Endothelial cell of umbilical vein (primary cell): ENCODE measurements around the gene MBD3. TPM values are rescaled to one million over a fixed set of nuclear protein-coding genes. Genes with fewer than 3 reads are reported as not detected.

Experiments
- BruUV-seq: library from RNA; stranded (reverse); fragments of 400-500 nt; replicated peaks from 2 replicates; lab custom pipeline; 2021; lab: Mats Ljungman, UMichigan
- CTCF ChIA-PET: fragments of 300-600, 350-600 bp; sonication (Branson Sonifier 250); formaldehyde crosslinking; loops from one replicate; lab custom pipeline; 2021; ENCODE audit warnings: antibody characterized with exemption, inconsistent platforms; lab: Charles Lee
- POLR2A ChIA-PET: fragments of 300-600, 350-600 bp; sonication (Branson Sonifier 250); formaldehyde crosslinking; loops from one replicate; lab custom pipeline; 2021; ENCODE audit warnings: antibody characterized with exemption, inconsistent platforms; lab: Charles Lee
- DNase-seq: peaks from one replicate; pipeline ENCODE4 v3.0.0-alpha.2; 2011; ENCODE audit warnings: low read depth, low spot score
- FAIRE-seq: peaks from 2 replicates; lab custom pipeline; 2011; peaks lifted over from hg19 to GRCh38; lab: Jason Lieb, UNC
- H2AFZ ChIP-seq: 2 replicates; pipeline ENCODE4 v1.6.0; 2012; ENCODE audit warnings: low read depth, low read length, control low read depth, inconsistent platforms
- H3K27ac ChIP-seq: 2 replicates; pipeline ENCODE4 v1.5.1; 2011; ENCODE audit warnings: low read depth, mild to moderate bottlenecking, control low read depth, low read length, moderate library complexity; ENCODE audit not compliant: insufficient read depth
- H3K27me3 ChIP-seq, 2 experiments: 2 replicates each; pipeline versions ENCODE4 v1.6.0 to v1.6.1; 2011; ENCODE audit warnings: low read length in 2 of 2, mixed read lengths in 1 of 2; ENCODE audit not compliant: control insufficient read depth in 2 of 2, insufficient read depth in 2 of 2
- H3K36me3 ChIP-seq, 2 experiments: 2 replicates in 1 of 2; 3 replicates in 1 of 2; pipeline ENCODE4 v1.5.1; 2011; ENCODE audit warnings: low read length in 2 of 2, mild to moderate bottlenecking in 1 of 2, moderate library complexity in 1 of 2; ENCODE audit not compliant: control insufficient read depth in 2 of 2, insufficient read depth in 2 of 2; ENCODE audit errors: extremely low read depth in 1 of 2
- H3K4me1 ChIP-seq: 3 replicates; pipeline ENCODE4 v1.5.1; 2011; ENCODE audit warnings: mild to moderate bottlenecking, low read length; ENCODE audit not compliant: control insufficient read depth, insufficient read depth; ENCODE audit errors: extremely low read depth
- H3K4me2 ChIP-seq: 2 replicates; pipeline ENCODE4 v1.6.1; 2011; ENCODE audit warnings: low read length, control low read depth, mixed read lengths; ENCODE audit not compliant: insufficient read depth
- H3K4me3 ChIP-seq, 3 experiments: fragments of 200-600 bp in 1 of 3; sonication (generic), shearing (Covaris generic) in 1 of 3; replicated peaks in 1 of 3; 2 replicates each; pipeline ENCODE4 v1.5.1; 2011 to 2016; ENCODE audit warnings: control low read depth in 3 of 3, low read length in 3 of 3, mild to moderate bottlenecking in 2 of 3, inconsistent platforms in 1 of 3, low read depth in 1 of 3, moderate library complexity in 1 of 3; ENCODE audit not compliant: insufficient read depth in 1 of 3
- H3K79me2 ChIP-seq: 2 replicates; pipeline ENCODE4 v1.6.0; 2012; ENCODE audit warnings: low read length, inconsistent platforms; ENCODE audit not compliant: control insufficient read depth, insufficient read depth
- H3K9ac ChIP-seq: replicated peaks from 2 replicates; pipeline ENCODE3; 2011; ENCODE audit warnings: low read length, control low read depth; ENCODE audit not compliant: insufficient read depth; ENCODE audit errors: extremely low read depth
- H3K9me1 ChIP-seq: replicated peaks from 3 replicates; pipeline ENCODE4 v1.6.0; 2011; ENCODE audit warnings: mild to moderate bottlenecking, low read length; ENCODE audit not compliant: control insufficient read depth, insufficient read depth; ENCODE audit errors: extremely low read depth
- H3K9me3 ChIP-seq: replicated peaks from 2 replicates; pipeline ENCODE4 v1.5.1; 2012; ENCODE audit warnings: low read length, inconsistent platforms; ENCODE audit not compliant: control insufficient read depth, insufficient read depth
- H4K20me1 ChIP-seq: replicated peaks from 2 replicates; pipeline ENCODE3; 2011; ENCODE audit warnings: mild to moderate bottlenecking, low read length; ENCODE audit not compliant: control insufficient read depth, insufficient read depth; ENCODE audit errors: extremely low read depth
- CTCF ChIP-seq, 2 donors: IDR thresholded peaks; 1 replicate in 1 of 2; 2 replicates in 1 of 2; pipeline ENCODE4 v1.5.1; 2011; ENCODE audit warnings: low read length in 2 of 2, mild to moderate bottlenecking in 2 of 2, moderate library complexity in 2 of 2, control low read depth in 1 of 2, inconsistent platforms in 1 of 2, low read depth in 1 of 2; ENCODE audit not compliant: insufficient read depth in 1 of 2; ENCODE audit errors: extremely low read depth in 1 of 2
- EZH2 ChIP-seq: IDR thresholded peaks from 2 replicates; pipeline ENCODE4 v1.6.1; 2012; ENCODE audit warnings: borderline replicate concordance, low read depth, mild to moderate bottlenecking, moderate library complexity, low read length, inconsistent platforms; ENCODE audit not compliant: severe bottlenecking
- FOS ChIP-seq: IDR thresholded peaks from 2 replicates; pipeline ENCODE4 v1.6.1; 2011; ENCODE audit warnings: mild to moderate bottlenecking, low read length, moderate library complexity, borderline replicate concordance; ENCODE audit not compliant: insufficient read depth
- GATA2 ChIP-seq: IDR thresholded peaks from 2 replicates; pipeline ENCODE4 v1.7.0; 2011; ENCODE audit warnings: low read depth, mild to moderate bottlenecking, moderate library complexity, mixed read lengths, low read length; ENCODE audit not compliant: insufficient read length, insufficient read depth
- JUN ChIP-seq: IDR thresholded peaks from 2 replicates; pipeline ENCODE4 v1.6.1; 2011; ENCODE audit warnings: borderline replicate concordance, low read depth; ENCODE audit not compliant: insufficient read length, insufficient read depth
- MYC ChIP-seq: IDR thresholded peaks from one replicate; pipeline ENCODE4 v1.6.1; 2011; ENCODE audit warnings: mild to moderate bottlenecking, low read depth, low read length
- POLR2A ChIP-seq: IDR thresholded peaks from 2 replicates; pipeline ENCODE4 v1.6.1; 2012; ENCODE audit warnings: low read depth, mild to moderate bottlenecking, control low read depth, low read length
- POLR2AphosphoS5 ChIP-seq: IDR thresholded peaks from 2 replicates; pipeline ENCODE4 v1.6.1; 2012; ENCODE audit warnings: low read depth, mild to moderate bottlenecking, control low read depth, low read length, moderate library complexity; ENCODE audit not compliant: insufficient read depth
- dilution Hi-C: fragments of 300-500 bp; cut with MboI; formaldehyde crosslinking; loops from one replicate; pipeline ENCODE4 v1.15.0; 2019; ENCODE audit warnings: low sequenced_read_pairs; ENCODE audit not compliant: extremely low pct_ligation_motif_present
- intact Hi-C: fragments of 100-400 bp; cut with micrococcal nuclease; formaldehyde crosslinking; loops from one replicate; pipeline ENCODE4 v1.10.0; 2022
- polyA plus RNA-seq, 4 experiments: library from polyadenylated mRNA; depleted of rRNA in 3 of 4; stranded (reverse) in 3 of 4; unstranded in 1 of 4; fragments of >200 nt; gene quantifications; 2 replicates each; pipeline versions ENCODE4 v1.2.1 to v1.2.3, GENCODE V29; 2011 to 2012; ENCODE audit warnings: missing spikeins in 1 of 4
- total RNA-seq: library from RNA; stranded (reverse); gene quantifications from 2 replicates; pipeline ENCODE4 v1.2.3, GENCODE V29; 2021
- TF ChIP-seq, protein P1 (sequence below): IDR thresholded peaks from 2 replicates; pipeline ENCODE4 v1.6.1; 2011; ENCODE audit not compliant: insufficient read depth, insufficient read length

MBD3 gene
- total and polyA plus RNA-seq, 2 donors (not counting 3 experiments of a cell fraction or from before 2014, with no cell fraction given) = 96.8 to 120 TPM

DNA sequence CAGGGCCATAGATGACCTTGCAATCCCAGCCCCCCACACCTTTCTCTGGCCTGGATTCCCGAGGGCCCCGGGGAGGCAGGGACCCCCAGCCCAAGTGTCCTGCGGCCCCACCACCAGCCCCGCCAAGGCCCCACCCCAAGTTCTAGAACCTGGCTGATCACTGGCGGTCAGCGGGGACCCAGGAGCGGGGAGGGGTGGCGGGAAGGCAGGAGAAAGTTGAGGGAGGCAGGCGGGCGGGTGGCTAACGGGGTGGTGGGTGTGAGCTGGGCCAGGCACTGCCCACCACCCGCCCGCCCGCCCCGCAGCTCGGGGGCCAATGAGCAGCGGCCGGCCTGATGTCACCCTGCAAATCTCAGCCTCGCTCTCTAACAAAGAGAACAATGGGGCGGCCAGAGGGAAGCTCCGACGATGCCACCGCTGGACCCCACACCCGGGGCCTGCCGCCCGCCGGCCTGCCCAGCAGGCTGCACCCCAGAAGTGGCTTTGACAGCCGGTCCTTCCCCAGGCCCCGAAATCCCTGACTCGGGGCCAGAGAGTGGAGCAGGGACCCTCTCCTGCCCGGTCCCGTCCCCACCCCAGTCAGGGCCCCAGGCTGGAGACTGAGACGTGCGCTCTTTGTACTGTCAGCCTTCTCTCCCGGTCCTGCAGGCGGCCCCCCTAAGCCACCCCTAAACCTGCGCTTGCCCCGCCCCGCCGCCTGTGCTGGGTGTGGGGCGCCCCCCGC lies 26.1 kb downstream of the MBD3 start:
- H2AFZ ChIP-seq = no peak overlapping the region

More for the DNA sequence above, 26.1 kb downstream of the MBD3 start:
- peak; percentile 72 for FAIRE-seq
- Histone ChIP-seq H3K27ac (peak overlapping the region; percentile 96), H4K20me1 (peaks cover 5% of the 10 kb centered on the region), H3K9ac (peak overlapping the region; percentile 100), H3K27me3 (peaks cover 0 to 6% of the 10 kb centered on the region in 2 experiments), H3K9me1 (no peaks in the 10 kb centered on the region), H3K9me3 (no peaks in the 10 kb centered on the region), H3K4me3 (peak overlapping the region; percentile 81 to 99 (median 95)), H3K79me2 (peaks cover 55% of the 10 kb centered on the region), H3K4me2 (peak overlapping the region; percentile 83), H3K36me3 (peaks cover 3 to 4% of the 10 kb centered on the region in 2 experiments), H3K4me1 (peaks cover 8% of the 10 kb centered on the region)
- ChIA-PET CTCF (interaction anchor here (0.9 to 5.6 kb wide), 3 partner anchors 20 to 259 kb away, joined by 3 to 40 read pairs (median 4); no protein-coding TSS in a partner anchor), POLR2A (interaction anchor here (1.0 to 1.4 kb wide), 3 partner anchors 15 to 27 kb away, joined by 3 to 6 read pairs (median 4); no protein-coding TSS in a partner anchor)
- dilution Hi-C loops (no loop called here), intact Hi-C loops (loop anchor here (2.0 kb wide), 2 partner anchors 26 to 86 kb away; partner anchors contain the start of genes MBD3 and TCF3)
- peak; percentile 81 for DNase-seq
- TF ChIP-seq, protein P1, sequence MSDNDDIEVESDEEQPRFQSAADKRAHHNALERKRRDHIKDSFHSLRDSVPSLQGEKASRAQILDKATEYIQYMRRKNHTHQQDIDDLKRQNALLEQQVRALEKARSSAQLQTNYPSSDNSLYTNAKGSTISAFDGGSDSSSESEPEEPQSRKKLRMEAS = no peak
- TF ChIP-seq POLR2A = peak; percentile 96
- TF ChIP-seq GATA2 = no peak
- no peak for TF ChIP-seq EZH2
- TF ChIP-seq FOS = no peak
- TF ChIP-seq CTCF (IDR thresholded peaks at IDR 0.05; ENCODE audit: extremely low read depth in 1 of 2, insufficient read depth in 1 of 2, low read depth in 1 of 2, low read length in 2 of 2) = no peak
- TF ChIP-seq JUN = no peak
- TF ChIP-seq POLR2AphosphoS5 = peak; percentile 85
- TF ChIP-seq MYC = no peak
- BruUV-seq = TSS peak; percentile 87
